Measurements from ENCODE around the gene OR2A25.

The OR2A25 gene, protein sequence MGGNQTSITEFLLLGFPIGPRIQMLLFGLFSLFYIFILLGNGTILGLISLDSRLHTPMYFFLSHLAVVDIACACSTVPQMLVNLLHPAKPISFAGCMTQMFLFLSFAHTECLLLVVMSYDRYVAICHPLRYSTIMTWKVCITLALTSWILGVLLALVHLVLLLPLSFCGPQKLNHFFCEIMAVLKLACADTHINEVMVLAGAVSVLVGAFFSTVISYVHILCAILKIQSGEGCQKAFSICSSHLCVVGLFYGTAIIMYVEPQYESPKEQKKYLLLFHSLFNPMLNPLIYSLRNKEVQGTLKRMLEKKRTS

GRCh38 chr7:144069511-144069910 lies at the start of gene OR2A25:
Gene OR2A25, plus strand, starts transcription at chr7:144069811. Its CDS starts 4,409 bp downstream, at chr7:144074220.
- H3K4me1 ChIP-seq (ENCODE audit: control insufficient read depth, insufficient read depth, low read length): no peaks in the 10 kb centered on the region
- H3K9me3 ChIP-seq (ENCODE audit: control insufficient read depth, insufficient read depth, low read length): no peaks in the 10 kb centered on the region
- no peaks in the 10 kb centered on the region for H3K36me3 ChIP-seq (ENCODE audit: control insufficient read depth, insufficient read depth, low read length)
- H3K4me3 ChIP-seq (ENCODE audit: low read depth, low read length): no peak within 1 kb of the TSS
- H3K27me3 ChIP-seq (ENCODE audit: control insufficient read depth, insufficient read depth, low read length): no peaks in the 10 kb centered on the region
- no peak within 1 kb of the TSS for H3K9ac ChIP-seq (ENCODE audit: low read depth, low read length)

- no peak overlapping the region for H3K4me3 ChIP-seq (ENCODE audit: low read depth, low read length)
- no peaks in the 10 kb centered on the region for H3K9me3 ChIP-seq (ENCODE audit: control insufficient read depth, insufficient read depth, low read length)
- no peaks in the 10 kb centered on the region for H3K36me3 ChIP-seq (ENCODE audit: control insufficient read depth, insufficient read depth, low read length)
- no peak overlapping the region for H3K9ac ChIP-seq (ENCODE audit: low read depth, low read length)
- no peaks in the 10 kb centered on the region for H3K4me1 ChIP-seq (ENCODE audit: control insufficient read depth, insufficient read depth, low read length)
- H3K27me3 ChIP-seq (ENCODE audit: control insufficient read depth, insufficient read depth, low read length): no peaks in the 10 kb centered on the region
Observed at GRCh38 chr7:144020340-144020739, 49.3 kb upstream of the OR2A25 start.

- no peak overlapping the region for H3K9ac ChIP-seq (ENCODE audit: low read depth, low read length)
- no peaks in the 10 kb centered on the region for H3K27me3 ChIP-seq (ENCODE audit: control insufficient read depth, insufficient read depth, low read length)
- no peaks in the 10 kb centered on the region for H3K4me1 ChIP-seq (ENCODE audit: control insufficient read depth, insufficient read depth, low read length)
- no peaks in the 10 kb centered on the region for H3K36me3 ChIP-seq (ENCODE audit: control insufficient read depth, insufficient read depth, low read length)
- H3K4me3 ChIP-seq (ENCODE audit: low read depth, low read length): no peak overlapping the region
- no peaks in the 10 kb centered on the region for H3K9me3 ChIP-seq (ENCODE audit: control insufficient read depth, insufficient read depth, low read length)
Observed at GRCh38 chr7:144022169-144022568, 47.4 kb upstream of the OR2A25 start.

DNA sequence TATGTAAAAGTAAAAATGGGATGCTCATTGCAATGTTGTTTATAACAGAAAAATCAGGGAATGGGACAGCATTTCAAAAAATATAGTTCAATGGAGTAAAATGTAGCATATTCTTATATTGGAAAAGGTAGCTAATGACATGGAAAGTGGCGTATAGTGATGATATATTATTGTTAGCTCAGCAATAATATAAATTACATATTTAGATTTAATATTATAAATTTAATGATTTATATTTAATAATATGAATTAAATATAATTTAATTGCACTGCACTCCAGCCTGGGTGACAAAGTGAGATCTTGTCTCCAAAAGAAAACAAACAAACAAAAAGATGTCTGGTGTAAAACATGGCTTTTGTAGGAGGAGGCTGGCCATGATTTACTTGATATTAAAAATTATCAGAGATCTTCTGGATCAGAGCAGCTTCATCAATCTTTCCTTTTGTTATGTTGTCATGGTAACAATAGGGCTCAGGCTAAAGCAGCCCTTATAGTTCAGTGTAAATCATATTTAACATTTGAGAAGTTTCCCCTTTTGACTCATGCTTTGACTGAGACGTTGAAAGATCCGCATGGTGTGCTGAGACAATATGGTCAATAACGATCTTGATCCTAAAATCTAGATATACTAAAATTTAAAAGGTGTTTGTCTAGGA lies 46.3 kb upstream of the OR2A25 start:
- Histone ChIP-seq H3K36me3 (ENCODE audit: control insufficient read depth, insufficient read depth, low read length) (no peaks in the 10 kb centered on the region), H3K9me3 (ENCODE audit: control insufficient read depth, insufficient read depth, low read length) (no peaks in the 10 kb centered on the region), H3K4me1 (ENCODE audit: control insufficient read depth, insufficient read depth, low read length) (no peaks in the 10 kb centered on the region), H3K27me3 (ENCODE audit: control insufficient read depth, insufficient read depth, low read length) (no peaks in the 10 kb centered on the region), H3K4me3 (ENCODE audit: low read depth, low read length) (no peak overlapping the region), H3K9ac (ENCODE audit: low read depth, low read length) (no peak overlapping the region)

- Histone ChIP-seq H3K9ac (ENCODE audit: low read depth, low read length) (no peak overlapping the region), H3K36me3 (ENCODE audit: control insufficient read depth, insufficient read depth, low read length) (no peaks in the 10 kb centered on the region), H3K4me3 (ENCODE audit: low read depth, low read length) (no peak overlapping the region), H3K4me1 (ENCODE audit: control insufficient read depth, insufficient read depth, low read length) (no peaks in the 10 kb centered on the region), H3K9me3 (ENCODE audit: control insufficient read depth, insufficient read depth, low read length) (no peaks in the 10 kb centered on the region), H3K27me3 (ENCODE audit: control insufficient read depth, insufficient read depth, low read length) (no peaks in the 10 kb centered on the region)
Observed at GRCh38 chr7:144024213-144024612, 45.4 kb upstream of the OR2A25 start.

DNA sequence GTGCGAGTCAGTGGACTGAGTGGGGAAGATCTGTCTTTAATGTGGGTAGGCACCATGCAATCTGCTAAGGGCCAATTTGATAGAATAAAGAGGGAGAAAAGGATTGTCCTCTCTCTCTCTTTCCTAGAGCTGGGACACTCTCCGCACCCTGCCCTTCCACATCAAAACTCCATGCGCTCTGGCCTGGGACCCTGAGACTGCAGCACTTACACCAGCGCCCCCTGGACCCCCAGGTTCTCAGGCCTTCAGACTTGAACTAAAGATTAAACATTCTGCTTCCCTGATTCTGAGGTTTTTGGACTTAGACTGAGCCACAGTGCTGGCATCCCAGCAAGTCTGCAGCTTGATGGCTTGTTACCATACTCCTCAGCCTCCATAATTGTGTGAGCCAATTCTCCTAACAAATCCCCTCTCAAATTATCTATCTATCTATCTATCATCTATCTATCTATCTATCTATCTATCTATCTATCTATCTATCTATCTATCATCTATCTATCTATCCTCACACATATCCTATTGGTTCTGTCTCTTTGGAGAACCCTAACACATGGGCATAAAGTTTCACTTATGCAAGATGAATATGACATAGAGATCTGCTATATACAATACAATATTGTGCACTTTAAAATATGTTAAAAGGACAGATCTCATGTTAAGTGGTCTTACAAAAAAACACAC lies 43.3 kb upstream of the OR2A25 start:
- Histone ChIP-seq H3K27me3 (ENCODE audit: control insufficient read depth, insufficient read depth, low read length) (no peaks in the 10 kb centered on the region), H3K4me1 (ENCODE audit: control insufficient read depth, insufficient read depth, low read length) (no peaks in the 10 kb centered on the region), H3K4me3 (ENCODE audit: low read depth, low read length) (no peak overlapping the region), H3K9ac (ENCODE audit: low read depth, low read length) (no peak overlapping the region), H3K9me3 (ENCODE audit: control insufficient read depth, insufficient read depth, low read length) (no peaks in the 10 kb centered on the region), H3K36me3 (ENCODE audit: control insufficient read depth, insufficient read depth, low read length) (no peaks in the 10 kb centered on the region)

- Histone ChIP-seq H3K9me3 (ENCODE audit: control insufficient read depth, insufficient read depth, low read length) (no peaks in the 10 kb centered on the region), H3K36me3 (ENCODE audit: control insufficient read depth, insufficient read depth, low read length) (no peaks in the 10 kb centered on the region)
Observed at GRCh38 chr7:144027070-144027469, 42.5 kb upstream of the OR2A25 start.

GRCh38 chr7:144027974-144028373 lies 41.6 kb upstream of the OR2A25 start:
- H3K27me3 ChIP-seq (ENCODE audit: control insufficient read depth, insufficient read depth, low read length): no peaks in the 10 kb centered on the region
- no peaks in the 10 kb centered on the region for H3K9me3 ChIP-seq (ENCODE audit: control insufficient read depth, insufficient read depth, low read length)
- H3K4me3 ChIP-seq (ENCODE audit: low read depth, low read length): no peak overlapping the region
- no peaks in the 10 kb centered on the region for H3K4me1 ChIP-seq (ENCODE audit: control insufficient read depth, insufficient read depth, low read length)
- no peak overlapping the region for H3K9ac ChIP-seq (ENCODE audit: low read depth, low read length)
- no peaks in the 10 kb centered on the region for H3K36me3 ChIP-seq (ENCODE audit: control insufficient read depth, insufficient read depth, low read length)

More at GRCh38 chr7:144027070-144027469, 42.5 kb upstream of the OR2A25 start:
- Histone ChIP-seq H3K4me3 (ENCODE audit: low read depth, low read length) (no peak overlapping the region), H3K27me3 (ENCODE audit: control insufficient read depth, insufficient read depth, low read length) (no peaks in the 10 kb centered on the region), H3K9ac (ENCODE audit: low read depth, low read length) (no peak overlapping the region), H3K4me1 (ENCODE audit: control insufficient read depth, insufficient read depth, low read length) (no peaks in the 10 kb centered on the region)

GRCh38 chr7:144028547-144028946 lies 41.1 kb upstream of the OR2A25 start:
- no peaks in the 10 kb centered on the region for H3K36me3 ChIP-seq (ENCODE audit: control insufficient read depth, insufficient read depth, low read length)
- H3K4me1 ChIP-seq (ENCODE audit: control insufficient read depth, insufficient read depth, low read length): no peaks in the 10 kb centered on the region
- no peak overlapping the region for H3K9ac ChIP-seq (ENCODE audit: low read depth, low read length)
- no peak overlapping the region for H3K4me3 ChIP-seq (ENCODE audit: low read depth, low read length)
- H3K9me3 ChIP-seq (ENCODE audit: control insufficient read depth, insufficient read depth, low read length): no peaks in the 10 kb centered on the region
- no peaks in the 10 kb centered on the region for H3K27me3 ChIP-seq (ENCODE audit: control insufficient read depth, insufficient read depth, low read length)

- H3K9me3 ChIP-seq (ENCODE audit: control insufficient read depth, insufficient read depth, low read length): no peaks in the 10 kb centered on the region
- no peaks in the 10 kb centered on the region for H3K27me3 ChIP-seq (ENCODE audit: control insufficient read depth, insufficient read depth, low read length)
- H3K36me3 ChIP-seq (ENCODE audit: control insufficient read depth, insufficient read depth, low read length): no peaks in the 10 kb centered on the region
- H3K4me3 ChIP-seq (ENCODE audit: low read depth, low read length): no peak overlapping the region
- H3K4me1 ChIP-seq (ENCODE audit: control insufficient read depth, insufficient read depth, low read length): no peaks in the 10 kb centered on the region
- H3K9ac ChIP-seq (ENCODE audit: low read depth, low read length): no peak overlapping the region
Observed at GRCh38 chr7:144032516-144032915, 37.1 kb upstream of the OR2A25 start.

- Histone ChIP-seq H3K36me3 (ENCODE audit: control insufficient read depth, insufficient read depth, low read length) (no peaks in the 10 kb centered on the region), H3K27me3 (ENCODE audit: control insufficient read depth, insufficient read depth, low read length) (no peaks in the 10 kb centered on the region), H3K9me3 (ENCODE audit: control insufficient read depth, insufficient read depth, low read length) (no peaks in the 10 kb centered on the region), H3K4me1 (ENCODE audit: control insufficient read depth, insufficient read depth, low read length) (no peaks in the 10 kb centered on the region), H3K9ac (ENCODE audit: low read depth, low read length) (no peak overlapping the region), H3K4me3 (ENCODE audit: low read depth, low read length) (no peak overlapping the region)
Observed at GRCh38 chr7:144032985-144033709, 36.5 kb upstream of the OR2A25 start.
